ENCODE results near the gene OR10D3.
"Not testable (repeated sequence)": the region's sequence is repeated elsewhere in the genome, so short reads cannot be mapped to it uniquely, and the experiment has no call there.

The OR10D3 gene, protein sequence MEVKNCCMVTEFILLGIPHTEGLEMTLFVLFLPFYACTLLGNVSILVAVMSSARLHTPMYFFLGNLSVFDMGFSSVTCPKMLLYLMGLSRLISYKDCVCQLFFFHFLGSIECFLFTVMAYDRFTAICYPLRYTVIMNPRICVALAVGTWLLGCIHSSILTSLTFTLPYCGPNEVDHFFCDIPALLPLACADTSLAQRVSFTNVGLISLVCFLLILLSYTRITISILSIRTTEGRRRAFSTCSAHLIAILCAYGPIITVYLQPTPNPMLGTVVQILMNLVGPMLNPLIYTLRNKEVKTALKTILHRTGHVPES

DNA sequence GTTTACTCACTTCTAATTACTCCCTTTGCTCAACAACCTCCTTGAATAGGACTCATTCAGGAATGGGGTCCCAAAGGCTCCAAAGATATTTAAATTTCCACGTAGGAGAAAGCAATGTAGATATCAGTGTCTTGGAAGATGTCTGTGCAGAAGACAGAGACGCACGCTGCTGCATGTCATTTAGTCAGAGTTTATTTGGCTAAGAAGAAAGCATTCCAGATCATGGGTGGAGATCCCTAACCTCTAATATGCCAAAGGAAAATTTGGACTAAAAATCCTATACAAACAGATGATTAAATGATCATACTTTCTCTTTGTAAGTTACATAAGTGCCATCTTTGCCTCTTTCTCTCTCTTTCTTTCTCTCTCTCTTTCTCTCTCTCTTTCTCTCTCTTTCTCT, at the start of gene OR10D3:
TSS of gene OR10D3 (plus strand) at position 278 of the 400 bp plus-strand sequence. CDS start 1,925 bp downstream, outside the sequence.
- no peak for DNase-seq

DNA sequence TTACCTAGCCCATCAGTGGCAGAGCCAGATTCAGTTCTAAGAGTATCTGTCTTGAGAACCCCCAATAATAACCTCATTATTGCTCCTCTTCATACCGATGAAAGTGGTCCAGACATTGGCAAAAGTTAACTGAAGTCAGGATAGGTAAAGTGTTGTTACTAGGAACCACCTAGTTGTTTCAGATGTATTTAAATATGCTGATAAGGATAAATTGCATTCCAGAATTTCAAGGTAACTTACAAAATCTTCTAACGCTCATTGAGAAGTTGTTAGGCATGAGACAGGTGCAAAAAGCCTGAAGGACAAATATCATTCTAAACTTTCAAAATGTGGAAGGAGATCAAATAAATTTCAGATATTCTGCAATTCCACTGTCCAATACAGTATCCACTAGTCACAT, 40.1 kb upstream of the OR10D3 start:
- no peak for DNase-seq

DNA sequence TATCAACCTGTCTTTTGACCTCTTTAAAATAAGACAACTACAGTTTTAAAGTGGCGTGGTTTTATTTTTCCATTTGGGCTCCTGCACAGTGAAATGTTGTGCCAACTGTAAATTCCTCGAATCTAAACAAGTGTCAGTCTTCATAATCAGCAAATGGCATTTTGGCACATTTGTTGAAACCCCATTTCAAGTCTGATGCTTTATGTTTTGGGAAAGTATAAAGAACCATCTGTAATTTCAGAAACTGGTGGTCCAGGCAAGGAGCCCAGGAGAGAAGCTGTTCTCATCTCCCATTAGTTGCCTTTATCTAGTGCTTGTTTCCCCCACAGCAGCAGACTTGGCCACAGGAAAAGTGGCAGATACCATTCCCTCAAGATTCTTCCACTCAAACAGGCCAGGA, 35.2 kb upstream of the OR10D3 start:
- no peak for DNase-seq

DNA sequence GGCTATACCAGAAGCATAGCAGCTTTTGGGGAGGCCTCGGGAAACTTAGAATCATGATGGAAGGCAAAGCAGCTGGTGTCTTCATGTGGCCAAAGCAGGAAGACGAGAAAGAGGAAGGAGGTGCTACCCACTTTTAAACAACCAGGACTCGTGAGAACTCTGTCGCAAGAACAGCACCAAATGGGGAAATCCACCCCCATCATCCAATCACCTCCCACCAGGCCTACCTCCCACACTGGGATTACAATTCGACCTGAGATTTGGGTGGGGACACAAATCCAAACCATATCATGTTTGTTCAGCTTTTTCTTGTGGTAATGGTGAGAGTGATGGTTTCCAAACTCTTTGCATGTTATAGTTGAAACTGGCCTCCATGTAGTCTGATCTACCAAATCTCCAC, 32.5 kb upstream of the OR10D3 start:
- no peak for DNase-seq

DNA sequence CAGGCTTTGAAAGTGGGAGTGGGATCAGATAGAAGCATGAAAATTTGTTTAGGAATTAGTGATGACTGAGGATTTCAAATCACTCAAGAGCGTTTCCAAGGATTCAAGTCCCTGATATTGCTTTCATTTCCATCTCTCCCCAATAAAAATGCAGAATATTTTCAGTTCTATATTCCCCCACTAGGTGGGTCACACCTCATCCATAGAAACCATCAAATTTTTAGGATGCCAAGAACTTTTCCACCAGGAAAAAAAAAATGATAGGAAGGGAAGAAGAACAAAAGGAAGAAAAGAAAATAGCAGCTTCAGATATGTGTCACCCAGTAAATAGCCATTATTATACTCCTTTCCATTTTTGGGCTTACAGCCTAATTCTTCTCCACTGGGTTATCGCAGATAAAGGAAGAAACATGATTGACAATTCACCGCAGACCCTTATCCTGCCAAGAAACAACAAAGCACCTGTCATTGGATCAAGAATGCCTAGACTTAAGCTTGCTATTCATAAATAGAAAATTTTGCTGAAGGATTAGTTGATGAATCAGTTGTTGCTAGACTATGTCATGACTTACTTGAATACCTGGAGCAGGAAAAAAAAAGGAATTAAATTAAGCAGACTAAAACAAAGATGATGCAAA, 30.3 kb upstream of the OR10D3 start:
- no peak for DNase-seq

DNA sequence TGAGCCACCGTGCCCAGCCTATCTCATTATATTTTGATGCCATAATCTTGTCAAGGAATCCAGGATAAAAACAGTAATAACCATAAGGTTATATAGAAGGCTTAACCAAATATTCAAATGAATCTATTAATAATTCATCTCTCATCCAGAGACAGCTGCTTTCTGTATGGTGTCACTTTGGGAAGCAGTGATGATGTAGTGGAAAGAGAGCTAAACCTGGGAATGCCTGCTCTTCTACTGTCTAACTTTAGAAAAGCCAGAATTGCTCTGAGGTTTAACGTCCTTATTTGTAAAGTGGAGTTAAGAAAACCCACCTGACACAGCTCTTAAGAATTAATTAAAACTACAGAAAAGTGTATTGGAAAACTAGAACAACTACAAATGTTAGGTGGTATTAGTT, 29.3 kb upstream of the OR10D3 start:
- DNase-seq, result no peak

DNA sequence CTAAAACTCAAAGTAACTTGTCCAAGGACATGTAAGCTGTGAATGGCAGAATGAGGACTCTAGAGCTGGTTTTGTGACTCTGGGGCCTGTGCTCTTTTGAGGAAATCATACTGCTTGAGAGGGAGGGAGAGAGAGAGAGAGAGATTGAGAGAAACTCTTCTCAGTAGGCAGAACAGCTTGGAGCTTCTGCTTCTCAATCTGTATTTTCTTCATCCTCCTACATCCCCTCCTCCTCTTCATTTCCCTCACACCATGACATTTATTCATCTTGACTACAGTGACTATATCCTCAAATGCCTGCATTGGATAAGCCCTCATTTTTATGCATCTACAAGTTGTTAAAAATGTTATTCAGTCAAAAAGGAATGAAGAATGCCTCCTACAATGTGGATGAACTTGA, 23.7 kb upstream of the OR10D3 start:
- no peak for DNase-seq

DNA sequence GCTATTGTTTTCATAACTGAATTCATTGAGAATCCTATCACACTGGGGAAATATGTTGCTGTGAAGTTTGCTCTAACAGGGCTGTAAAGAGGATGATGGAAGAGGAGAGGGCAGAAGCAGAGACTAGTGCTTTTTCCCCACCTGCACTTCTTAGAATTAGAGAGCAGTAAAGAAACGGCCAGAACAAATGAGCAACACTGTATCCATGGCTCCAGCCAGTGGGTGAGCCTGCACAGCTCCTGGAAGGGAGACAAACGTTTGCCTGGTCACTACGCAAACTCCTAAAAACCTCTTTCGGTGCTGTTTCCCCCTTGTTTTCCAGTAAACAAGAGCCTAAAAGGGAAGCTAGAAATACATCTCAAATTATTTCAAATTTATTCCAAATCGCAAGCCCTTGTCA, 22.2 kb upstream of the OR10D3 start:
- no peak for DNase-seq

DNA sequence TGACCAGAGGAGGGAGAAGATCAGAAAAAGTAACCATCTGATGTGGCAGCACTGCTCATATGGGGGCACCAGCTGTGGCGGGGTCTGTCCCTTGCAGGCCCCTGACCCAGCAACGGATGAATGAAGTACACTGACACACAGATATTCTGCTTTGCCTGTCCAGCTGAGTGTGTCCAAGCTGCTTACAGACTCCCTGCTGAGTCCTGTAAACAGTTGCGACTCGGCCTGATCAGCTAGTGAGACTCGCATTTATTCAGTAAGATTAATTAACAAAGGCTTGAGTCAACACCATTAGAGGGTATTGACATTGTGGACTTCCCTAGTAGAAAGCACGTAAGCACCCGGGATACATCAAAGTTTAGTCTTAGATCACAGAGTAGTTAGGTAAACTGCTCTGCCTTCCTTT, 15.3 kb upstream of the OR10D3 start:
- DNase-seq, result no peak

DNA sequence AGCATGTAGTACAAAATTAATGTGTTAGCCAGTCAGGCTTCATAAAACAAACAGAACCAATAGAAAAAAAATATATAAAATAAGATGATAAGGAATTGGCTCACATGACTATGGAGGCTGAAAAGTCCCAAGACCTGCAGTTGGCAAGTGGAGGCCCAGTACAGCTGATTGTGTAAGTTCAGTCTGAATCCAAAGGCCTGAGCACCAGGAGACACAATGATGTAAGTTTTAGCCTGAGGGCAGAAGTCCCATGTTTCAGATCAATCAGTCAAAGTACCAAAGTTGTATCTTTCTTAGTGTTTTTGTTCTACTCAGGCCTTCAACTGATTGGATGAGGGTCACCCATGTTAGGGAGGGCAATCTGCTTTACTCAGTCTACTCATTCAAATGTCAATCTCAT, 14.3 kb upstream of the OR10D3 start:
- DNase-seq, result no peak

DNA sequence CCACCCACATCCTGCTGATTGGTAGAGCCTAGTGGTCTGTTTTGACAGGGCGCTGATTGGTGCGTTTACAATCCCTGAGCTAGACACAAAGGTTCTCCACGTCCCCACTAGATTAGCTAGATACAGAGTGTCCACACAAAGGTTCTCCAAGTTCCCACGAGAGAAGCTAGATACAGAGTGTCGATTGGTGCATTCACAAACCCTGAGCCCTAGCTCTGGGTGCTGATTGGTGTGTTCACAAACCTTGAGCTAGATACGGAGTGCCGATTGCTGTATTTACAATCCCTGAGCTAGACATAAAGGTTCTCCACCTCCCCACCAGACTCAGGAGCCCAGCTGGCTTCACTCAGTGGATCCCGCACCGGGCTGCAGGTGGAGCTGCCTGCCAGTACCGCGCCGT, 12.8 kb upstream of the OR10D3 start:
- DNase-seq, result not testable (repeated sequence)

DNA sequence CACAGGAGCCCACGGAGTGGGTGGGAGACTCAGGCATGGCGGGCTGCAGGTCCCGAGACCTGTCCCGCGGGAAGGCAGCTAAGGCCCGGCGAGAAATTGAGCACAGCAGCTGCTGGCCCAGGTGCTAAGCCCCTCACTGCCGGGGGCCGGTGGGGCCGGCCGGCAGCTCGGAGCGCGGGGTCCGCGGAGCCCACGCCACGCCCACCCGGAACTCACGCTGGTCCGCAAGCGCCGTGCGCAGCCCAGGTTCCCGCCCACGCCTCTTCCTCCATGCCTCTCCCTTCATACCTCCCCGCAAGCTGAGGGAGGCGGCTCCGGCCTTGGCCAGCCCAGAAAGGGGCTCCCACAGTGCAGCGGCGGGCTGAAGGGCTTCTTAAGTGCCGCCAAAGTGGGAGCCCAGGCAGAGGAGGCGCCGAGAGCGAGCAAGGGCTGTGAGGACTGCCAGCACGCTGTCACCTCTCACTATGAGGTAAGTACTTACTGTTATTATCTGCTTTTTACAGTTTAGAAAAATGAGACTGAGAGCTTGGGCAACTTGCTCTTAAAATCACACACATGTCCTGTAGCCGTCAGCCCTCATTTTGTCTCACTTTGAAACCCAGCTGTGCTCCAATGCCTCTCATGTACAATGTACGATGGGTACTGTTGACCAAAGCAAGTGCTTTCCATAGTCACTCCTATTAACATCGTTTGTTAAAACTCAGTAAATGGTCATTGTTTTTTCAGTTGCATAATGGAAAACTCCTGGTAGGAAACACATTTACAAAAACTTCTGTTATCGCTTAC, 12.2 kb upstream of the OR10D3 start:
- no peak for DNase-seq

DNA sequence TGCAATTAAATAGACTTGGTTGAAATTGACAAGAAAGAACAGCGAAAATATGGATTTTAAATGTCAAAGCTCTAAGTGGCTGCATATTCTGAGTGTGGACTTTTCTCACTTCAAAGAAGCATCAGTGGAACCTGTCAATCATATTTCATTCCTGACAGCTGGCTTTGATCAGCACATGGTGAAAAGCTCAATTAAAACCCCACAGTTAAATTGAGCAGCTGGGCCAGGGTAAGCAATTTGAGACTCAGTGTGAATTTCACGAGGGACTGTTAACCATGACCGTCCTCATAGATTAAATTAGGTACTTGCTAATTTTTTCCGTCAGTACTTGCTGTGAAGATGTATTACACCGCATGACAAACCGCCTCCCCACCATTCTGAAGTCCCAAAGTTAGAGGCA, 11.0 kb upstream of the OR10D3 start:
- DNase-seq, result no peak

DNA sequence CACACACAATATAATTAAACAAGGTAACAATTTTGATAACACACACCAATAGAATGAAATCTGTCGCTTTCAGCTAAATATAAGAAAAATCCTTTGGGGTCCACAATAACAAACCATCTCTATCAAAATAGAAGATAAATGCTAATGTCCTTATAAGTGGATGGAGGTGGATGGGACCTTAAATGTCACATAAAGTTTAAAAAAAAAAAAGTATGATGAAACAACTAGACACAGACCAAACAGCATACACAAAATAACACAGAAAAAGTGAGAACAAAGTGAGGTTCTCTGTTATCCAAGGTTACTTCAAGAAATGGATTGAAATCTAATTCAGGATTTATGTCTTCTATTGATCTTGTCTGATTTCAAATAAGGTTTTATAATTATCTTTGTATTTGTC, 10.5 kb upstream of the OR10D3 start:
- DNase-seq, result no peak

DNA sequence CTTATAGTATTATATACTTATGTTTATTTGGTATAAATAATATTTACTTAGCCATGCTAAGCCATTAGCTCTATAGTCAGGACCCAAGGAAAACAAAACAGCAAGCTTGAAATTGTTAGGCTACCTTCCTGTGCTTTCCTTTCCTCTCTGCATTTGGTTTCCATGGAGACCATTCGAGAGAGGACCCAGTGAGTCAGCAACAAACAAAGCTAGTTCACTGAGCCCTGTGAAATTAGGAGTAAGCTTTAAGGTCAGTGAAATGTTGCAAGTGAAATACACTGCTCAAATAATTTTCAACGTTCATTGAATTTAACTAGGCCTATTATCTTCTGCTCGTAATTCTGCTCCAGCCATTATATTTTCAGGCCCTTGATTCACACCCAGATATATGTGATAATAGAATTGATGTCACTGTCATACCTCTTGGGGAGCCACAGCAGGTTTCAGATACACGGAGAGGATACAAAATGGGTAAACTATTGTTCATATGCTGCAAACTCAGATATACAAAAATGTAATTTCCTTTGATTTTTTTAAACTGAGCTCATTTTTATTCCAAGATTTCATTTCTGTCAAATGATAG, 9.1 kb upstream of the OR10D3 start:
- peak; percentile 61 for DNase-seq

DNA sequence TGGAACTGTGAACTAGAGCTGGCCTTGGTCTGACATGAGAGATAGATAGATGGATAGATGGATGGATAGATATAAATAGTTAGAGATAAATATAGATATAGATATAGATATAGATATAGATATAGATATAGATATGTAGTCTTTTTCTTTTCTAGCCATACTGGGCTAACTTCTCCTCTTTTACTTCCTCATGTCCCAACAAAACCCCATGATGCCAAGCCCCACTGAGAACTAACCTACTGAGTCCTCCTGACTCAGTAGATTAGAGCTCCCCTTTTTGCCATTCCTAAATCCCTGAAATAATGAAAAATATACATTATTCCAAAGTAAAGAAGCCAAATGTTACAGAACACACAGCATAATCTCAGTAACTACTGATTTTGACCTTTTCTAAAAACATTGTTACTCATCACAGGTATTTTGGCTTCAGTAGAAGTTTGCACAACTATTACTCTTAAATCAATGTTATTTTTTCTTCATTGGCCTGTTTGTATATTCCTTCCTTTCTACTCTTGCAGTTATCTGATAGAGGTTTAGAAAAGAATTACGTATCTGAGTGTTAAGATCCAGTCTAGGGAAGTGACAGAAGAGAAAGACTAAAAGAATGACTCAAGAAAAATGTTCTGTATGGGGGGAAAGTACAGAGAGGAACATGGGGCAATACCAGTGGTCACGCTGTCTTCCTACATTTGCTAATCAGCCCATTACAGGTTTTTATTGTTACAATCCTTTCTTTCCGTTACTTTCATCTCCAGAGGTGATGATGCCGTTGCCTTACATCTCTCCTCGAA, 6.0 kb upstream of the OR10D3 start:
- no peak for DNase-seq

DNA sequence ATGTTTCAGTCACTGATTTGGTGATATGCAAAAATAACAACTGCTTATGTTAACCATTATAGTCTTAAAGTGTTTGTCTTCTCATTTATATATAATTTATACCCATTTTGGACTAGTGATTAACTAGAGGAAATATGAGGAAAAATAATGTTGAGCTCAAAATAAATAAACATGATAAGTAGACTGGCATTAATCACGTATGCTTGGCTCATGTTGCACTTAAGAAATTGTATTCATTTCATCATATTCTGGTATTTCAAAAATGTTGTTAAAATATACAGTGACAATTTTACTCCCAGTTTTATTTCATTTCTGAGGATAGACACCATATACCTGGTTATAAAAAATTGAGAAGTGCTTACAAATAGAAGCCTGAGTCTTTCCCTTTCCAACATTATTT, 3.8 kb upstream of the OR10D3 start:
- DNase-seq, result no peak

DNA sequence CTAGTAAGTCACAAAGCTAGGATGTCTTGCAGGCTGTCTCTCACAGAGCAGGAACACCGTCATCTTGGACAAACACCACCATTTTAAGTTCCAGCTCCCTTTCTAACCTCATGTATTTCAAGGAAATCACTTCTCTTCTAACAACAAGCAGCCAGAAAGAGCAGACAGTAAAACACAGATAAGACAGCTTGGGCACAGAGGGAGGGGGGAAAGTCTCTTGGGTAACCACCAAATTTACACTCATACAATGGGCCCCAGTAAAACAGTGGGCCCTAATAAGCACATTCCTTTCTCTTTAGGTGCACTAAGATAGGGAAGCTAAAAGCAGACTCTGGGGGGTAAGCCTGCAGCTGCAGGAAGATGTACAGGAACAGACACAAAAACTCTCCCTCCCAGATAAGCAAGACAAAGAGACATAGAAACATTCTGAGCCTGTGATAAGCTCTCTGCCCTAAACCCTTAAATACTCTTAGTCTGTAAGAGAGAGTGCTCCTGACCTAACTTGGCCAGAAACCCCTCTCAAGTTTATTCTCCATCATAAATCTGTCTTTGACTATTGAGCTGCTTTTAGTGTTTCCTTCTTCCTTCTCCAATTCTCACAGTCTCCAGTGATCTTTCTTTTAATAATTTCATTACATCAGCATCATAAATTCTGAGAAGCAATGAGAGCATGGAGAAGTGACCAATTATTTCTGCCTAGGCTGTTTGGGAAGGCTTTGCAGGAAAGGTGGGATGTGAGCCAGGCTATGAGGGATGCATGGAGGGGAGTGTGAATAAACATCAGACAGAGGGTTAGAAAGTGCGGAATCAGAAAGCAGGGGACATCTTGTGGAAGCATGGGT, 7.4 kb downstream of the OR10D3 start:
- no peak for DNase-seq

DNA sequence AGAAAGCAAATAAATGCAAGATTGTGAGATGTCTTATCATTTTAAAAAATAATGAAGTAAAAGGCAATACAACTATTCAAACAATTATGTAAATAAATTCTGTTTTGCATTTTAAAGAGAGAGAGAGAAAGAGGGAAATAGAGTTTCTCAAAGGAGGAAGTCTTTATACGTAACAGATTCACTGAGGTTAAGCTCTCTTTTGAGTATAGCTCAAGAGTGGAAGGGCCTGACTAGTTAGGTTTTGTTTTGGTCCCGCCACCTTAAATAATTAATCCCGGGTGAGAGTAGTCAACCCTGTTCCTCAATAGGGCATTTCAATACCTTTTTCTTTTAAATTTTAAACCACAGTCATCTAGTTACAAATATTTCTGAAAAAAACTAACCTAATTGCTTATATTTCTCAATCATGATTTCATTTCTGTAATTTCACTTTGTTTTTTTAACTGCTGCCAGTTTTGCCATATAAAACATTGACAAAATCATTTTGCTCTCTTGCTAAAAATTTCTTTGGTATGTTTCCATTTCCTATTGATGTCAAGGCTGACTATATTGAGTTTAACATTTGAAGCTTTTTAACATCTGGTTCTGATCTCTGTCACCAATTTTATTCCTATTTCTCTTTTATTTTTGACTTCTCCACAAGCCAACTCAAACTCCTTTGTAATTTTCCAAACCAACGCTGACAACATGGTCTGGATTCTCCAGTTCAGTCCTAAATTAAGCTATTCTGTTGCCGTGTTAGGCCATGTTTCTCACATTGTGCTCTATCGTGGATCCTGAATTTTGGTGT, 10.3 kb downstream of the OR10D3 start:
- DNase-seq, result no peak

DNA sequence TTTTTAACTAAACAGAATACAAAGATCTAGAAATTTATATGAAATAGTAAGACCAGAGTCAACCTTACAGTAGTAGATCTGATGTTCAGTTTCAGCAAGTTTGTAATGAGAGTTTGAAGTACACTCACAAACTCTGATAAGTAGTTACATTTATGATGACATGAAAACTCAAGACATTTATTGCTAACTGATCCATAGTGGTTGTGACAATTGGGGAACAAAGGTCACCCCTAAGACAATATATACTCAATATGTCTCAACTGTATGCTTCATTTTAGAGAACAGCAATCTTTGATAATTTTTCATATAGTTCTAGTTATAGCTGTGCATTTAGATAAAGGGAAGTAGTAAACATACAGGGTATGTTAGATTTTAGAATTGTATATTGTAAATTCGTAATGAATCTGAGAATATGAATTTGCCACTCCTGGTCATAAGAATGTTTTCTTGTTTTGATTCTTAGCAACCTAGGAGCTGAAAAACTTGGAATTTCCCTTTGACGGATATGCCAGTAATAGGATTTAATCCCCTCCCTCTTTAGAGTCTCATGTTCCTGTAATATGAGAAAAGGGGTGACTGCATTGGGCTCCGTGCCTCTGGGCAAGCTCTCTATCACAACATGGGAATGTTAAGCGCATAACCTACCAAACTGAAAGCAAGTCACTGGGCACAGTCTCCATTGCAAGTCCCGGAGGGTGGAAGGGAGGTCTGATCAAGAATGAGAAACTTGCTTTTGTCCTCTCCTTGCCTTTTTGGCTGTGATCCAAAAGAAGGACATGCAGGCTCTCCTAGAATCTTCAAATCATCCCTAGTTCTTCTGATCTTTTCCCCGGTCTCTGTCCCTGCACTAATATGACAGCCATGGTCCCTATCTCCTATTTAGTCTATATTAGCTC, 11.4 kb downstream of the OR10D3 start:
- DNase-seq, result no peak
